WTC11 (cell line): Measurements from ENCODE around the gene PDAP1. TPM values are rescaled to one million over a fixed set of nuclear protein-coding genes. Genes with fewer than 3 reads are reported as not detected.

ENCODE experiments used
- ATAC-seq: fragments of 200-7000 bp; cut with Tn5 transposase; 2 replicates; pipeline ENCODE4 v1.10.0; 2021; ENCODE audit warnings: mild to moderate bottlenecking, moderate library complexity
- CTCF ChIA-PET: fragments of 300-600 bp; sonication (Branson Sonifier 250); formaldehyde crosslinking; loops from one replicate; lab custom pipeline; 2021; ENCODE audit warnings: antibody characterized with exemption; lab: Charles Lee
- POLR2A ChIA-PET: fragments of 350-600 bp; sonication (Branson Sonifier 250); formaldehyde crosslinking; loops from one replicate; lab custom pipeline; 2021; ENCODE audit warnings: antibody characterized with exemption; lab: Charles Lee
- DNase-seq: peaks from one replicate; pipeline ENCODE4 v3.0.0; 2021; ENCODE audit warnings: low spot score
- H3K27ac Mint-ChIP-seq: 2 replicates; pipeline ENCODE4 v1.8.0; 2021; ENCODE audit warnings: mixed read lengths
- H3K27me3 Mint-ChIP-seq: 2 replicates; pipeline ENCODE4 v1.8.0; 2021; ENCODE audit warnings: low read depth, mild to moderate bottlenecking, moderate library complexity, mixed read lengths
- H3K36me3 Mint-ChIP-seq: 2 replicates; pipeline ENCODE4 v1.8.0; 2021; ENCODE audit warnings: mixed read lengths
- H3K4me1 Mint-ChIP-seq: 2 replicates; pipeline ENCODE4 v1.8.0; 2022; ENCODE audit warnings: mixed read lengths
- H3K4me3 Mint-ChIP-seq: 2 replicates; pipeline ENCODE4 v1.8.0; 2021; ENCODE audit warnings: mild to moderate bottlenecking, moderate library complexity, mixed read lengths
- H3K9me3 Mint-ChIP-seq: 2 replicates; pipeline ENCODE4 v1.8.0; 2021; ENCODE audit warnings: mixed read lengths
- ATF2 ChIP-seq: sonication (generic); formaldehyde crosslinking; IDR thresholded peaks from 2 replicates; pipeline ENCODE4 v1.8.1; 2022; ENCODE audit warnings: low read depth, missing genetic modification reagents, borderline replicate concordance
- CREM ChIP-seq: sonication (generic); formaldehyde crosslinking; IDR thresholded peaks from 2 replicates; pipeline ENCODE4 v1.8.1; 2022; ENCODE audit warnings: mild to moderate bottlenecking, missing genetic modification reagents, moderate library complexity
- E2F4 ChIP-seq: sonication (generic); formaldehyde crosslinking; IDR thresholded peaks from 2 replicates; pipeline ENCODE4 v1.8.1; 2022; ENCODE audit warnings: low read depth, mild to moderate bottlenecking, moderate library complexity, missing genetic modification reagents, borderline replicate concordance
- ELF4 ChIP-seq: sonication (generic); formaldehyde crosslinking; IDR thresholded peaks from 2 replicates; pipeline ENCODE4 v1.8.1; 2022; ENCODE audit warnings: low read depth, mild to moderate bottlenecking, moderate library complexity, missing genetic modification reagents
- FOXK1 ChIP-seq: sonication (generic); formaldehyde crosslinking; IDR thresholded peaks from 2 replicates; pipeline ENCODE4 v1.8.0; 2022; ENCODE audit warnings: mild to moderate bottlenecking, moderate library complexity, missing genetic modification reagents
- FOXP4 ChIP-seq: sonication (generic); formaldehyde crosslinking; IDR thresholded peaks from 2 replicates; pipeline ENCODE4 v1.8.0; 2022; ENCODE audit warnings: mild to moderate bottlenecking, missing genetic modification reagents
- GABPB1 ChIP-seq: sonication (generic); formaldehyde crosslinking; IDR thresholded peaks from 2 replicates; pipeline ENCODE4 v1.8.1; 2023; ENCODE audit warnings: mild to moderate bottlenecking, missing genetic modification reagents
- HMGXB4 ChIP-seq: sonication (generic); formaldehyde crosslinking; IDR thresholded peaks from 2 replicates; pipeline ENCODE4 v1.8.1; 2023; ENCODE audit warnings: mild to moderate bottlenecking, moderate library complexity, missing genetic modification reagents
- JAZF1 ChIP-seq: fragments of 250-450 bp; sonication (Bioruptor Pico); IDR thresholded peaks from 2 replicates; pipeline ENCODE4 v1.9.0; 2021; ENCODE audit warnings: moderate library complexity, mild to moderate bottlenecking, inconsistent platforms
- JUN ChIP-seq: sonication (generic); formaldehyde crosslinking; IDR thresholded peaks from 2 replicates; pipeline ENCODE4 v1.8.0; 2023; ENCODE audit warnings: mild to moderate bottlenecking, missing genetic modification reagents
- KAT7 ChIP-seq: sonication (generic); formaldehyde crosslinking; IDR thresholded peaks from 2 replicates; pipeline ENCODE4 v1.8.1; 2023; ENCODE audit warnings: missing genetic modification reagents, mild to moderate bottlenecking, borderline replicate concordance
- MXD4 ChIP-seq: fragments of 250-450 bp; sonication (Bioruptor Pico); IDR thresholded peaks from 2 replicates; pipeline ENCODE4 v1.8.0; 2021; ENCODE audit warnings: mild to moderate bottlenecking, moderate library complexity, borderline replicate concordance
- NFE2L1 ChIP-seq: sonication (generic); formaldehyde crosslinking; IDR thresholded peaks from 2 replicates; pipeline ENCODE4 v1.8.1; 2023; ENCODE audit warnings: missing genetic modification reagents
- OVOL2 ChIP-seq: fragments of 250-450 bp; sonication (Bioruptor Pico); IDR thresholded peaks from 2 replicates; pipeline ENCODE4 v1.9.0; 2021; ENCODE audit warnings: mild to moderate bottlenecking, borderline replicate concordance
- PRRX2 ChIP-seq: fragments of 250-450 bp; sonication (Bioruptor Pico); IDR thresholded peaks from 2 replicates; pipeline ENCODE4 v1.8.0; 2021; ENCODE audit warnings: mild to moderate bottlenecking
- RORB ChIP-seq: fragments of 250-450 bp; sonication (Bioruptor Pico); IDR thresholded peaks from 2 replicates; pipeline ENCODE4 v1.9.0; 2021; ENCODE audit warnings: mild to moderate bottlenecking
- USF2 ChIP-seq: sonication (generic); formaldehyde crosslinking; IDR thresholded peaks from 2 replicates; pipeline ENCODE4 v1.8.1; 2023; ENCODE audit warnings: mild to moderate bottlenecking, missing genetic modification reagents, moderate library complexity
- ZBTB21 ChIP-seq: sonication (generic); formaldehyde crosslinking; IDR thresholded peaks from 2 replicates; pipeline ENCODE4 v1.8.1; 2023; ENCODE audit warnings: mild to moderate bottlenecking, missing genetic modification reagents, borderline replicate concordance
- ZBTB43 ChIP-seq: sonication (generic); formaldehyde crosslinking; IDR thresholded peaks from 2 replicates; pipeline ENCODE4 v1.8.1; 2023; ENCODE audit warnings: mild to moderate bottlenecking, missing genetic modification reagents
- ZNF138 ChIP-seq: sonication (generic); formaldehyde crosslinking; conservative IDR thresholded peaks from 2 replicates; pipeline ENCODE4 v1.8.1; 2022; ENCODE audit warnings: mild to moderate bottlenecking, moderate library complexity, missing genetic modification reagents
- ZNF263 ChIP-seq: sonication (generic); formaldehyde crosslinking; IDR thresholded peaks from 2 replicates; pipeline ENCODE4 v1.8.1; 2022; ENCODE audit warnings: low read depth, mild to moderate bottlenecking, moderate library complexity, missing genetic modification reagents
- ZNF416 ChIP-seq: fragments of 250-450 bp; sonication (Bioruptor Pico); IDR thresholded peaks from 2 replicates; pipeline ENCODE4 v1.9.0; 2021; ENCODE audit warnings: mild to moderate bottlenecking, inconsistent platforms
- ZNF425 ChIP-seq: fragments of 250-450 bp; sonication (Bioruptor Pico); conservative IDR thresholded peaks from 2 replicates; pipeline ENCODE4 v1.9.0; 2021; ENCODE audit warnings: mild to moderate bottlenecking
- ZSCAN18 ChIP-seq: fragments of 250-450 bp; sonication (Bioruptor Pico); IDR thresholded peaks from 2 replicates; pipeline ENCODE4 v2.1.2; 2022; ENCODE audit warnings: mild to moderate bottlenecking, moderate library complexity
- total RNA-seq: library from RNA; stranded (reverse); gene quantifications from 3 replicates; pipeline ENCODE4 v1.2.3, GENCODE V29; 2021

Gene PDAP1
- total RNA-seq, 1 experiment from 2014 or later = 177 TPM

- H3K4me3 Mint-ChIP-seq = no peak overlapping the region
- peak overlapping the region; percentile 49; the same call in 1 of the 2 replicates for H3K27ac Mint-ChIP-seq
- DNase-seq (no peak), ATAC-seq (no peak)
- no peak for TF ChIP-seq HMGXB4 (CRISPR knock-in tag)
- no peak for TF ChIP-seq JAZF1 (CRISPR knock-in tag)
- TF ChIP-seq PRRX2 (CRISPR knock-in tag) = no peak
- no peak for TF ChIP-seq ZSCAN18 (CRISPR knock-in tag)
- TF ChIP-seq FOXP4 (CRISPR knock-in tag) = no peak
- no peak for TF ChIP-seq ZNF263 (CRISPR knock-in tag)
- TF ChIP-seq E2F4 (CRISPR knock-in tag) = no peak
- no peak for TF ChIP-seq ZNF425 (CRISPR knock-in tag)
- TF ChIP-seq ZNF416 (CRISPR knock-in tag) = no peak
- no peak for TF ChIP-seq CREM (CRISPR knock-in tag)
- TF ChIP-seq GABPB1 (CRISPR knock-in tag) = no peak
- TF ChIP-seq FOXK1 (CRISPR knock-in tag) = no peak
- TF ChIP-seq OVOL2 (CRISPR knock-in tag) = no peak
- no peak for TF ChIP-seq ELF4 (CRISPR knock-in tag)
- peaks cover 13% of the 10 kb centered on the region for H3K9me3 Mint-ChIP-seq
- POLR2A ChIA-PET = interaction anchor here (0.5 to 1.4 kb wide), 6 partner anchors 9 to 1347 kb away, joined by 3 to 6 read pairs (median 4); partner anchors contain the start of genes BUD31, CPSF4, PDAP1 and PTCD1
- peaks cover 69% of the 10 kb centered on the region for H3K36me3 Mint-ChIP-seq
- peaks cover 3% of the 10 kb centered on the region; the same call in 1 of the 2 replicates for H3K4me1 Mint-ChIP-seq
- CTCF ChIA-PET = interaction anchor here (1.2 to 1.5 kb wide), 2 partner anchors 8 to 47 kb away, joined by 3 to 4 read pairs; partner anchors contain the start of genes BUD31 and PDAP1
- H3K27me3 Mint-ChIP-seq = no peaks in the 10 kb centered on the region
Measured at GRCh38 chr7:99455874-99456273, 47.5 kb upstream of the PDAP1 start.

- DNase-seq (no peak), ATAC-seq (no peak)
- Mint-ChIP-seq H3K36me3 (peaks cover 58% of the 10 kb centered on the region), H3K4me3 (no peak overlapping the region), H3K9me3 (no peaks in the 10 kb centered on the region), H3K27ac (no peak overlapping the region), H3K4me1 (no peaks in the 10 kb centered on the region), H3K27me3 (no peaks in the 10 kb centered on the region)
- ChIA-PET POLR2A (no interaction called here), CTCF (no interaction called here)
- TF ChIP-seq GABPB1 (CRISPR knock-in tag) (no peak), MXD4 (CRISPR knock-in tag) (no peak), ZBTB43 (CRISPR knock-in tag) (no peak), ATF2 (no peak), KAT7 (CRISPR knock-in tag) (no peak), ZNF138 (CRISPR knock-in tag) (no peak), RORB (no peak), USF2 (CRISPR knock-in tag) (no peak), NFE2L1 (no peak), ZBTB21 (no peak), FOXK1 (CRISPR knock-in tag) (no peak), JUN (CRISPR knock-in tag) (no peak)
Measured at GRCh38 chr7:99453105-99453504, 44.7 kb upstream of the PDAP1 start.
